Diencephalon (tissue), 1 donor: ENCODE results near the gene ZNF429. TPM values are rescaled to one million over a fixed set of nuclear protein-coding genes. Genes with fewer than 3 reads are reported as not detected.

Experiments
- total RNA-seq: library from RNA; depleted of rRNA; stranded (reverse); fragments of >200 nt; gene quantifications from one replicate; pipeline ENCODE4 v1.2.3, GENCODE V29; 2014

ZNF429 gene
- 37.6 TPM for total RNA-seq

GRCh38 chr19:21505459-21506451, at the start of gene ZNF429:
Gene ZNF429 (plus strand): TSS chr19:21505602. CDS start chr19:21505772, 170 bp downstream.

Other genes starting within 250 kb of the ZNF429 start
- gene ZNF708, start 176.2 kb upstream of the ZNF429 start, total RNA-seq = 52.8 TPM
- gene ZNF738, start 146.6 kb upstream of the ZNF429 start, total RNA-seq = 39.7 TPM
- gene ZNF493, start 108.5 kb upstream of the ZNF429 start, total RNA-seq = 96.7 TPM